ENCODE measurements around the gene NYNRIN.
"Not testable (repeated sequence)": the region's sequence is repeated elsewhere in the genome, so short reads cannot be mapped to it uniquely, and the experiment has no call there.

Gene NYNRIN

DNA sequence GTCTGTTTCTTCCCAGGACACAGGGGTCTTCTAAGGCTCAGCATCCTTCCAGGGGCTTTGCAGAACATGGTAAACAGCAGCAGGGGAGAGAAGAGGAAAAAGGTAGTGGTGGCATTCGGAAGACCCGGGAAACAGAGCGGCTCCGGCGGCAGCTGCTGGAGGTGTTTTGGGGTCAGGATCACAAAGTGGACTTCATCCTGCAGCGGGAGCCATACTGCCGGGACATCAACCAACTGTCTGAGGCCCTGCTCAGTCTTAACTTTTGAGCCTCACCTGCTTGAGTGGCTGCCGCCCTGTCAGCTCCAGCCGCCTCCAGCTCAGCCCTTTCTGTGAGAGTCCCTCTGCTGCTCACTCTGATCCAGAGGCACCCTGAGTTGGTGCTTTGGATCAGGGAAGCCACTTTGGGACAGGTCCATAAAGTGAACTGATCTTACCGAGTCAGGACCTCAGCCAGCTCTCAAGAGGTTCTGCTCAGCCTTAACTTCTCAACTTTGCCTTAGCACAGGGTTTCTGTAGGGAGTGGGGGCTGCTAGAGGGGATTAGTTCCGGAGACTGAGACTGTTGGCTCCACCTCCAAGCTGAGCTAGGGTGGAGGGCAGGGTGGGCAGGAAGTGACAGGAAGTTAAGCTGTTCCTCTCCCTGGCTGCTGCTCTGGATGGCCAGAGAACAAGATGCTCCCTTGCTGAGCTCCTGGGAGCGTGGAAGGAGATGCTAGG lies 38.4 kb downstream of the NYNRIN start:
- in situ Hi-C loops (cut with HindIII; ENCODE audit: low pct_ligation_motif_present, low pct_unique_long_range_greater_than_20kb, low sequenced_read_pairs) = no loop called here
- no peak for DNase-seq

DNA sequence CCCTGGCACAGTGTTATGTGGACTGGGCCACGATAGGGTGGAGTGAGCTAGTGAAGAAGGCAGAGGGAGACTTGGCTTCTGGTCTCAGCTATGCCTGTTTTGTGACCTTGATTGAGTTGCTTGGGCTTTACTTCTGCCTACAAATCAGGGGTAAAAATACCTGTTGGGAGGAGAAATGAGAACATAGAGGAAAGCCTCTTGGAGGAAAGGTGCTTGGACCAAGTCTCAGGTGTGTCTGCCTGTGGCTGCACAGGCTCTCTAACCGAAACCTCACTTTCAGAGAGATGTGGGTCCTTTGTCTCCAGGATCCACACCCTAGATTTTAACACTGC lies 38.9 kb downstream of the NYNRIN start:
- no peak for DNase-seq
- in situ Hi-C loops (cut with HindIII; ENCODE audit: low pct_ligation_motif_present, low pct_unique_long_range_greater_than_20kb, low sequenced_read_pairs) = no loop called here

DNA sequence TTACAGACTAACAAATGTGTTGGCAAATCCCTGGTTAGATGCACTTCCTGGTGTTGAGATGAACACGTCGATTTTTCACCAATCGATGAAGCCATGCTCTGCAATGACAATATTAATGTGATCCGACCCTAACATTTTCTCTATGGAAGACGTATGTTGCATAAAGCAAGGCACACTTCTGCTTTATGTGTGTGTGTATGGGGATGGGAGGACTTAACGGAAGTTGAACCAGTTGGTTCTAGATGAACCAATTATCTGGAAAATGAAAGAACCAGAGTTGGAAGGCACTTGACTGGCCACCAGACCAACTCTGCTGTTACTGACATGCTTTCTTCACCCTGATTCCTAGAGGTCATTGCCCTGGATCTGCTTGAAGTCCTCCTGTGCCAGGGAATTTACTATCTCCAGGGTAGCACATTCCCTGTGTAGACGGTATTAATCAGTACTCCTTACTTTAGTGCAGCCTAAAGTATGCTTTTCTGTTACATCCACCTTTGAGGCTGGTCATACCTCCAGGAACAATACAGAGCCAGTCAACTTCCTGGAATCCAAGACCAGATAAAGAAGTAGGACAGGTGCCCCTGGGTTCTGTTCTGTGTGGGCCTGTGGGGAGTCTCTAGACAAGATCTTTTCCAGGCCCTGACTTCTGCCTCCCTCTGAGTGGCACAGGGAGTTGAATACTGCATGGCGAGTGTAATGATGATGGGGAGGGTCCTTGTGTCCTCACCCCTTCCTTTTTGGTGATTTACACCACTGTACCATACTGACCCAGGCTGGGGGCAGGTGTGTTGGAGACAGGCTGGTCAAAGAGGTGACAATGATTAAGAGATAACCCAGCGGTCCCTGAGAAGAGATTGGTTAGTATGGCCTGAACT lies 39.7 kb downstream of the NYNRIN start:
- in situ Hi-C loops (cut with HindIII; ENCODE audit: low pct_ligation_motif_present, low pct_unique_long_range_greater_than_20kb, low sequenced_read_pairs) = no loop called here
- DNase-seq = no peak

DNA sequence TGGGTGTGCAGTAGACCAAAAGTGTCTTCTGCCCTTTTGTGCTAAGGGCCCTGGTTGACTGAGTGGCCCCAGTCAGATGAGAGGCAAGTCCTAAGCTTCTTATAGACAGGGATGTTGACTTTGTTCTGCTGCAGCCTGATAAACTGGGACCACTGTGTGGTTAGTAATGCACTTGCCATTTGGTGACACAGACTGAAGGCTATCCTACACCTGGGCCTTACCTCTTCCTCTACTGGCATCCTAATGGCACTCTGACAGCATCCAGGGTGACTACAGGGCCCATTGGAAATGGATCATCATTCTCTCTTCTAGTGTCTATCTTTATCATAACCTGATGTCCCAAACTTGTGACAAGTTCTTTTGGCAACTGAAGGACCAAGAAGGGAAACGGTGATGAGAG lies 40.5 kb downstream of the NYNRIN start:
- DNase-seq = no peak
- in situ Hi-C loops (cut with HindIII; ENCODE audit: low pct_ligation_motif_present, low pct_unique_long_range_greater_than_20kb, low sequenced_read_pairs) = no loop called here

DNA sequence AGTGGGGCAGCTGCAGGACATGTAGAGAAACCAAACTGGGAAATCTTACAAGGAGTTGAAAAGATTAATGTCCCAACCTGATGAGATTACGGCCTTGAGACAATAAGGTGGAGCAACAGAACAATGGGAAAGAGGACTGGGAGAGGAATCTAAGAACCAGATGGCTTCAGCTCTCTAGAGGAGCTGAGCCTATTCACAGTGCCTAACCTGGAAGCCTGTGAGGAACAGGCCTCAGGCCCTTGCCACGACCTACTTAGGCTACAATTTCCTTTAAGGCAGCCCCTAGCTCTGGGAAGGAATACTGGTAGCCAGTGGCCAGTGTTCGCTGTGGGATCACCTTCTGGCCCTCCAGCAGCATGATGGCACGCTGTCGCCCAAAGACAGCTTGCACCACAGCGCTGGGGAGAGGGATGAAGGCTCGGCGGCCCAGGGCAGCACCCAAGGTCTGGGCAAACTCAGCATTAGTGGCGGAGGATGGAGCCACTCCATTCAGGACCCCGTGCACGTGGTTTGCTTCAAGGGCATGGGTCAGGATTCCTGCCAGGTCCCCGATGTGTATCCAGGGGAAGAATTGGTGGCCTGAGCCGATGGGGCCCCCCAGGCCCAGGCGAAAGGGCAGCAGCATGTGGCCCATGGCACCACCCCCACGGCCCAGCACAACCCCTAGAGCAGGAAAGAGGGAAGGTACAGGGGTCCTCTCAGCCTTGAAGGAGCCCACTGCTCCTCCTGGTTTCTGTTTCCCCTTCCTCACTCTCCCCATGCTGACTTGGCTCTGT lies 41.2 kb downstream of the NYNRIN start:
- in situ Hi-C loops (cut with HindIII; ENCODE audit: low pct_ligation_motif_present, low pct_unique_long_range_greater_than_20kb, low sequenced_read_pairs) = no loop called here
- DNase-seq = no peak

DNA sequence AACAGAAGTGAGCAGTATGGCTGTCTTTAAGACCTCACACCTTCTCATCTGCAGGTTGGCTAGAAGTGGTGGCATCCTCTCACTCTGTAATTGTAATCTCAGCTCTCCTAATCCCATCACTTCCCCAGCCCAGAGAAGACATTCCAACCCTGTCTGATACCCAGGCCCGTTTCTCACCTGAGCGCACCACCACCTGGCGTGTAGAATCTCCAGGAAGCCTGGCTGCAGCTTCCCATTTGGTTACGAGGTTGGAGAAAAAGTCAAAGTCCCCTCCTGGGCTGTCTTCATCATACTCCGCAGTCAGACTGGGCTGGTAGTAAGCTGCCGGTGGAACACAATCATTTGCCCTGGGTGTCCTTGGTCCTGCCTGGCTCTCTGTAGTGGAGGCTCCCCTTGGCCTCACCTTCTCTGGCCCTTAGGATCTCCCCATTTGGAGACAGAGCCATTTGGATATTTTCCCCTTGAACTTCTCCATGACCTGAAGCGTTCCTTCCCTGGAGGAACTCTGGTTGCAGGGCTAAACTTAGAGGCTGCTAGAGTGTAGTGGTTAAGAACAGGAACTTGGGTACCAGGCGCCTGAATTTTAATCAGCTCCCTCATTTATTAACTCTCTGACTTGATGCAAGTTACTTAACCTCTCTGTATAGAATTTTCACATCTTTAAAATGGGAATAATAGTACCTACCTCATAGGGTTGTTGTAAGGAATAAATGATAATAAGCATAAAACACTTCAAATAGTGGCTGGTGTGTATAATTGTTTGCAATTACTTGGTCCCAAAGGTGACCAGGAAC lies 42.0 kb downstream of the NYNRIN start:
- in situ Hi-C loops (cut with HindIII; ENCODE audit: low pct_ligation_motif_present, low pct_unique_long_range_greater_than_20kb, low sequenced_read_pairs) = no loop called here
- DNase-seq = no peak

DNA sequence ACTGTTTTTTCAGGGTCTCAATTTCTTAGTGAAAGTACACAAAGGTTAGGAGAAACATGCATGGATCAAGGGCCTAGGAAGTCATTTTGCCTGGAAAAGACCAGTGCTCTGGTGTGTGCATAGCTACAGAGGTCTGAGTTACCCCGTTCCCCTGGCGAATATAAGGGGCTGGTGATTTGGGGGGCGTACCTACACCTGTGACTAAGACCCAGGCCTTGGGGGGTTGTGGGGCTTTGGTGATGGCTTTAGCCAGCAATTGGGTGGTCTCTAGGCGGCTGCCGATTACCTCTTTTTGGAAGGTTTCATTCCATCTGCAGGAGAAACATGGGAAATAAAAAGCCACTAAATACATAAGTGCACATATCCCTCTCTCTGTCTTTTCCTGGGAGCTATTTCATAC lies 42.7 kb downstream of the NYNRIN start:
- in situ Hi-C loops (cut with HindIII; ENCODE audit: low pct_ligation_motif_present, low pct_unique_long_range_greater_than_20kb, low sequenced_read_pairs) = no loop called here
- no peak for DNase-seq

DNA sequence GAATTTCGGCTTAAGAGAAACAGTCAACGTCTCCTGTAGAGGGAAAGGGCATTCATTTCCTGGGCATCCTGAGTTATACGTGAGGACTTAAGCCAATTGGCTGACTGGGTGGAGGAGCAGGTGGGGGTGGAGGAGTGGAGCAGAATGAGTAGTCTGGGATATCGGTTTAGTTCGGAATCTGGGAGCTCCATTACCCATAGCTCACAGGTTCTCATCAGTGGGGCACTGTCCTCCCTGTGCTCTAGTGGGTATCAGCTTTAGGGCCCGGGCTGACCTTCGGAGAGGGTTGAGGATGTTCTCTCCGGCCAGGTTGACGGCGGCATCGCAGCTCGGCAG lies 43.1 kb downstream of the NYNRIN start:
- in situ Hi-C loops (cut with HindIII; ENCODE audit: low pct_ligation_motif_present, low pct_unique_long_range_greater_than_20kb, low sequenced_read_pairs) = no loop called here
- peak; percentile 51 for DNase-seq

DNA sequence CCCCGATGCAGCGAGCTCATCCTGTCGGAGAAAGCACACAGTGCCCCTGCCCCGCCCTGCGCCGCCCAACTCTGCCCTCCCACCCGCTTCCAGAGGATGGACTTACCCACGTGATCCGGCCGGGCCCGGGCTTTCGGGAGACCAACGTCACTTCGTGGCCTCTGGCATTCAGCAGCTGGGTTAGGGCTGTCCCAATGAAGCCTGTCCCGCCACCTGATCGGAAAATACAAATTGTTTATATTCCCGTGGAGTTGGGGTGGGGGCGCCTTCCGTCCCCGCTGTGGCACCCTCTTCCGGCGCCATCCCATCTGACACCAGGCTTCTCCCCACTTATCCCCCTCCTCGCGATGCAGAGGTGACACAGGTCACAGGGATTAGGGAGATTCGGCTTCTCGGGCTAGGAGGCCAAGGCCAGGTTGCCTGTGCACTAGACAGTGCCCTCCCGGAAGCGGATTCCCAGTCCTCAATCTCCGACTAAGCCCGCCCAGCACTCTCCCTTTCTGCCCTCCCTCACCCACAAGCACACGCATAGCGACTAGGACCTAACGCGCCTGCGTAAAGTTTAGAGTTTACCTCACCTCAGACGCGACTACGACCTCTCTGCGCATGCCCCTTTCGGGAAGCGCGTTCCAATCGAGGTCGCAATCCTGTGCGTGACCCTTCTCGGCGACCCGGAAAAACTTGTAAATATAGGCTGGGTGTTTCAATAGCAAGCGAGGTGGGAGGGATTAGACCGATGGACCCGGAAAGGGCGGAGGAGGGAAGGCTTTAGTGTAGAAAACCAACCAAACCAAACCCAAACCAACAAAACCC lies 43.6 kb downstream of the NYNRIN start, which contains the start of gene SDR39U1:
Gene SDR39U1 (minus strand): TSS at position 537 of the 813 bp plus-strand sequence. CDS start 7 bp downstream, at position 530.
- DNase-seq = peak; percentile 96

DNA sequence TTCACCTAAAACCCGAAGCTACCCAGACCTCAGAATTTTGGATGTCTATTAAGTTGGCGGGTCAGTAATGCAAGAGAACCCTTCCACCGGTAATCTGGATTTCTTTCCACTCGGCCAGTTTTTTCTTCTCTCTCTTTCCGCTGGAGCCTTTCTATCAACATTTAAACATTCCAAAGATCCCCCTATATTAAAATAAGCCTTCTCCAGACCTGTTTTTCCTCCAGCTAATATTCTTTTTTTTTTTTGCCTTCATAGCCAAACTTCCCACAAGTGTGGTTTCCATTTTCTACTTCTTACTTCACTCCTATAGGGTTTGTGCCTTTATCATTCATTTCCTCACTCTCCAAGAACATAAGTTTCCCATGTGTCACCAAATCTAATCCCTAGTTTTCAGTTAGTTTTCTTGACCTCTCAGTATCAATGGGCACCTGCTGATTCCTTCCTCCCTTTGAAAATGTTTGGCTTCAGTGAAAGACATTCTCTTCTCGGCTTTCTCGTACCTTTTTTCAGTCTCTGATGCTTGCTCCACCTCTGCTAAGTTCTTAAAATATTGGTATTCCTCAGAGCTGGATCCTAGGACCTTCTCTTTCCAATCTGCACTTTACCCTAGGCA lies 44.4 kb downstream of the NYNRIN start:
- in situ Hi-C loops (cut with HindIII; ENCODE audit: low pct_ligation_motif_present, low pct_unique_long_range_greater_than_20kb, low sequenced_read_pairs) = no loop called here
- DNase-seq = peak; percentile 20

More for the DNA sequence above, 43.6 kb downstream of the NYNRIN start, which contains the start of gene SDR39U1:
- in situ Hi-C loops (cut with HindIII; ENCODE audit: low pct_ligation_motif_present, low pct_unique_long_range_greater_than_20kb, low sequenced_read_pairs) = no loop called here

DNA sequence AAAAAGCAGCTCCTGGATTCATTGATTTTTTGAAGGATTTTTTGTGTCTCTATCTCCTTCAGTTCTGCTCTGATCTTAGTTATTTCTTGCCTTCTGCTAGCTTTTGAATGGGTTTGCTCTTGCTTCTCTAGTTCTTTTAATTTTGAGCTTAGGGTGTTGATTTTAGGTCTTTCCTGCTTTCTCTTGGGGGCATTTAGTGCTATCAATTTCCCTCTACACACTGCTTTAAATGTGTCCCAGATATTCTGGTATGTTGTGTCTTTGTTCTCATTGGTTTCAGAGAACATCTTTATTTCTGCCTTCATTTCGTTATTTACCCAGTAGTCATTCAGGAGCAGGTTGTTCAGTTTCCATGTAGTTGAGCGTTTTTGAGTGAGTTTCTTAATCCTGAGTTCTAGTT lies 52.0 kb downstream of the NYNRIN start:
- DNase-seq; in situ Hi-C loops (cut with HindIII; ENCODE audit: low pct_ligation_motif_present, low pct_unique_long_range_greater_than_20kb, low sequenced_read_pairs): not testable (repeated sequence)

DNA sequence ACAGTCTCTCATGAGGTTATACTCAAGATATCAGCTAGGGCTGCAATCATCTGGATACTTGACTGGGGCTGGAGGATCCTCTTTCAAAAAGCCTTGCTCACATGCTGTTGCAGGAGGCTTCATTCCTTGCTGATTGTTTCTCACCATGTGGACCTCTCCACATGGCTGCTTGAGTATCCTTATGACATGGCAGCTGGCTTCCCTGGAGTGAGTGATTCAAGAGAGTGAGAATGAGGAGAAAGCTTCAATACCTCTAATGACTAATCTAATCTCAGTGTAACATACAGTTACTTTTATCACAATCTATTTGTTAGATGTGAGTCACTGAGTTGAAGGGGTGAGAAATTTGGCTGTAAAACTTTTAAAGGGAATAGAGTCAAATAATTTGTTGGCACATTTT lies 58.2 kb downstream of the NYNRIN start:
- in situ Hi-C loops (cut with HindIII; ENCODE audit: low pct_ligation_motif_present, low pct_unique_long_range_greater_than_20kb, low sequenced_read_pairs) = no loop called here
- no peak for DNase-seq

DNA sequence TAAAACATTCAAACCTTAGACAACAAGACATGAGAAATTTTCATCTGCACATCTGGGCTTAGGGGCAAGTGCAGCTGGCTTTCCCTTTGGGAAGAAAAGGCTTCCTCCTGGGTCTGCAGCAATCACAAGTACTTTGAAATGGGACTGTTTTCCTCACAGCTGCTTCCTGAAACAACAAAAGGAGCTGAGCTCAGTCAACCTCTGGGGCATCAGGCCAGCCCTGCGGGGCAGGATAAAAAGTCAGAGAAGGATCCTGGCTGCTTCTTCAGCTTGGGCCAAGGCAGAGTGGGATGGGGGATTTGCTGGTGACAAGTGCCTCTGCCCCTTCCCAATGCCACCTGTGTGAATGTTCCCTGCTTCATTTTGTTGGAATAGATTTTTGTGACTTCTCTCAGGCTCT lies 59.9 kb downstream of the NYNRIN start:
- no peak for DNase-seq
- in situ Hi-C loops (cut with HindIII; ENCODE audit: low pct_ligation_motif_present, low pct_unique_long_range_greater_than_20kb, low sequenced_read_pairs) = no loop called here

DNA sequence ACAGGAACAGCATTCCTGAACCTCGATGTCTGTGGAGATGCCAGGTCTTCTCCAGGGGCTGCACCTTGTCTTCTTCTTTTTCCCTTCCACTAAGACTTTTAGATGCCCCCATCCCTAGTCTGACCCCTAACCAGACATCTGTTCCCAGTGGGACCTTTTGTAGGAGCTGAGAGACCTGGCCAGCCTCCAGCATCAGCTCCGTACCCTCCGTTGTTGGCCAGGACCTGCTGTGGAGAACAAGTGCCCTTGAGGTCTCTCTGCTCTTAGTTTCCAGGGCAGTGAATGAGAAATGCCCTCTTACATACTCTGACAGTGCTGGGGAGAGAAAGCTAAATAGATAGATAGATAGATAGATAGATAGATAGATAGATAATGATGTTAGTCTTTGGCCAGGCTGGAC lies 60.5 kb downstream of the NYNRIN start:
- in situ Hi-C loops (cut with HindIII; ENCODE audit: low pct_ligation_motif_present, low pct_unique_long_range_greater_than_20kb, low sequenced_read_pairs) = no loop called here
- no peak for DNase-seq

DNA sequence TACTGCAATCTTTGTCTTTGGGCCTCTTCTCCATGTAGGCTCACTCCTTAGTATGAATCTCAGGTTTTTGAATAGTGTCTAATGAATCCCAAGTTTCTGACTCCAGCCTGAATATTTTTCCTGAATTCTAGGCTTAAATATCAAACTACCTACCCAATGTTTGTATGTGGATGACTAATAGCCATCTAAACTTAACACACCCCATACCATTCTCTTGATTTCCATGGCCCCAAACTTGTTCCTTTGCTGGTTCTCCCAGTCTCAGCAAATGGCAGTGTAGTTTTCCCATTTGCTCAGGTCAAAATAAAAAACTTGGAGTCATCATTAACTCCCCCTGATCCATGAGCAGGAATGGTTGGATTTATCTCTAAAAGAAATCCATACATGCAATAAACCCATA lies 62.5 kb downstream of the NYNRIN start:
- no peak for DNase-seq
- in situ Hi-C loops (cut with HindIII; ENCODE audit: low pct_ligation_motif_present, low pct_unique_long_range_greater_than_20kb, low sequenced_read_pairs) = no loop called here

DNA sequence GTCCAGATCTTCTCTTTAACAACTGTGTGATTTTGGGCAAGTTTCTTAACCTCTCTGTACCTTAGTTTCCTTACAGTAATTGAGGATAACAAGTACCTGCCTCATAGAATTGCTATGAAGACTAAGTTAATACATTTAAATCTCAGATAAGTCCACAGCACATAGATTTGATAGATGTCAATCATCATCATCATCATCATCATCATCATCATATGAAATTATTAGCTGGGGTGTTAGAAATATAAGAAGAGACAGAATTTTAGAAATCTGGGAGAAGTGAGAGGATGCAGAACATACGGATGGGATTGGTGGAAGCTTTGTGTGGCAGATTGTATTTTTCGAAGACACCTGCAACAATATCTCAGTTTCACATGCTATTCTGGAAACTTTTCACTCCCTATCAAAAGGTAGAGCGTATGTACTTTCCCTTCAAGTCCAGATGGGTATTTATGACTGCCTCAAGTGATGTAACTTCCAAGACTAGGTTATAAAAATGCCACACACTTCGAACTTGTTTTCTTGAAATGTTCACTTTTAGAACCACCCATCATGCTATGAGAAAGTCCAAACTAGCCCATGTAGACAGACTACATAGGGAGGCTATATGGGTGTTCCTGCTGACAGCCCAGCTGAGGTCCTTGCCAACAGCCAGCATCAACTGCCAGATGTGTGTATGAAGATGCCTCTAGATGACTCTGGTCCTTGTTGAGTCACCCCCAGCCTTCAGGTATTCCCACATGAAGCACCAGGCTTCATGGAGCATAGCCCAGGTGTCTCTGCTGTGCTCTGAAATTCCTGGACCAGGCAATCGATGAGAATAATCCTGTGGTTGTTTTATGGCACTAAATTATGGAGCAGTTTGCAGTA lies 64.4 kb downstream of the NYNRIN start:
- in situ Hi-C loops (cut with HindIII; ENCODE audit: low pct_ligation_motif_present, low pct_unique_long_range_greater_than_20kb, low sequenced_read_pairs) = no loop called here
- no peak for DNase-seq
